GM18526 (cell line): ENCODE measurements around the gene DCHS1.

Source experiments
- POLR2A ChIP-seq: IDR thresholded peaks from 3 replicates; pipeline ENCODE4 v1.6.1; 2011; ENCODE audit not compliant: insufficient read length; ENCODE audit errors: extremely low read depth

DCHS1 gene

DNA sequence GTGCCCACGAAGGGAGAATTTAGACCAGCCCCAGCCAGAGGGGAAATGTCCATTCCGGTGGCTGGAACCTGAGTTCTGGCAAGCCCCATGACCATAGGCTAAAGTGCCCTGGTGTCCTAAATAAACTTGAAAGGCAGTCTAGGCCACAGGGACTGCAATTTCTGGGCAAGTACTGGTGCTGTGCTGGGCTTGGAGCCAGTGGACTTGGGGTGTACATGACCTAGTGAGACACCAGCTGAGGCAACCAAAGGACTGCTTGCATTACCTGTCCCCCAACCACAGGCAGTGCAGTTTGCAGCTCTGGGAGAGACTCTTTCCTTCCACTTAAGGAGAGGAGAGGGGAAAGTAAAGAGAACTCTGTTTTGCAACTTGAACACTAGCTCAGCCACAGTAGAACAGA is 75.9 kb downstream of the DCHS1 start:
- no peak for TF ChIP-seq POLR2A

DNA sequence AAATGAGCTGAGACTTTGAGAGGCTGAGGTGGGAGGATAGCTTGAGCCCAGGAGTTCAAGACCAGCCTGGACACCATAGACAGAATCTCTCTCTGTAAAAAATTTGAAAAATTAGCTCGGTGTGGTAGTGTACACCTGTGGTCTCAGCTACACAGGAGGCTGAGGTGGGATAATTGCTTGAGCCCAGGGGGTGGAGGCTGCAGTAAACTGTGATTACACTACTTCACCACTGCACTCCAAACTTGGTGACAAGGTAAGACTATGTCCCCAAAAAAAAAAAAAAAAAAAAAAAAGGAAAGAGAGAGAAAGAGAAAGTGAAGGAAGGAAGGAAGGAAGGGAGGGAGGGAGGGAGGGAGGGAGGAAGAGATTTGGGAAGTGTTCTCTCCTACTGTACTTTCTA is 77.5 kb downstream of the DCHS1 start:
- no peak for TF ChIP-seq POLR2A

DNA sequence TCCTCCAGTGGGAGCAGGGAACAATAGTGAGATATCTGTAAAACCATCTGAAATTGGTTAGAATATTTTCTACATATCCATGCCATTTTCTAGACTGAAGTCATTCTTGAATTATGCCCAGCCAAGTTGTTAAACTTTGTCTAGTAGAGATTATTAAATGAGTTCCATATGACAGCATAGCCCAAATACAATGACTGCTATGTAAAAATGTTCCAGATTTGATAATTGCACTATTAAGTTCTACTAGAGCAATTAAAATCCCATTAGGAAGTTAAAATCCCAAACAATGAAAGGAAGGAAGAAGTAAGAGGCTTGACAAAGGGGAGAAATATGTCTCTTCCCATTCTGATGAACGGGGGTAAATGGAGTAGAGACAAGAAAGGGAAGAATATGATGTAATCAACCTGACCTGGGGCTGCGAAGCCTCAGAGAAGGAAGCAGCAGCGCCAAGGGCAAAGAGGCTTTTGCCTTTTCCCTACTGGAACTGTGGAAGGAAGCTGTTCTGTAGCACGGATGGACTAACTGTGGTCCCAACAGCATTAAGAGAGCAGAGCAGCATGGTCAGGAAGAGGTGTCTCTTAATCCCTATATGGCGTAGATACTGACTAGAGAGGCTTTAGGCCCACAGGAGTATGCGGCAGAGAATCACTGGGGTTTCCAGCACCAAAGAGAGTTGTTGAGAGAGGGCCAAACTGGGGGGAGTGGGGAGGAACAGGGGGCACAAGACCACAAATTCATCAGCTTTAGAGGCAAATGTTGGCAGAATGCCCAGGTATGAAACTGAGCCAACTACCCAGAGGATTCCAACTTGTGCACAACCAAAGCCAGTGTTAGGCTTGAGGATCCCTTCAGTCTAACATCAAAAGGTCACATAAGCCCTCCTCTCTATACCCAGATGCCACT is 78.9 kb downstream of the DCHS1 start:
- TF ChIP-seq POLR2A, result no peak

DNA sequence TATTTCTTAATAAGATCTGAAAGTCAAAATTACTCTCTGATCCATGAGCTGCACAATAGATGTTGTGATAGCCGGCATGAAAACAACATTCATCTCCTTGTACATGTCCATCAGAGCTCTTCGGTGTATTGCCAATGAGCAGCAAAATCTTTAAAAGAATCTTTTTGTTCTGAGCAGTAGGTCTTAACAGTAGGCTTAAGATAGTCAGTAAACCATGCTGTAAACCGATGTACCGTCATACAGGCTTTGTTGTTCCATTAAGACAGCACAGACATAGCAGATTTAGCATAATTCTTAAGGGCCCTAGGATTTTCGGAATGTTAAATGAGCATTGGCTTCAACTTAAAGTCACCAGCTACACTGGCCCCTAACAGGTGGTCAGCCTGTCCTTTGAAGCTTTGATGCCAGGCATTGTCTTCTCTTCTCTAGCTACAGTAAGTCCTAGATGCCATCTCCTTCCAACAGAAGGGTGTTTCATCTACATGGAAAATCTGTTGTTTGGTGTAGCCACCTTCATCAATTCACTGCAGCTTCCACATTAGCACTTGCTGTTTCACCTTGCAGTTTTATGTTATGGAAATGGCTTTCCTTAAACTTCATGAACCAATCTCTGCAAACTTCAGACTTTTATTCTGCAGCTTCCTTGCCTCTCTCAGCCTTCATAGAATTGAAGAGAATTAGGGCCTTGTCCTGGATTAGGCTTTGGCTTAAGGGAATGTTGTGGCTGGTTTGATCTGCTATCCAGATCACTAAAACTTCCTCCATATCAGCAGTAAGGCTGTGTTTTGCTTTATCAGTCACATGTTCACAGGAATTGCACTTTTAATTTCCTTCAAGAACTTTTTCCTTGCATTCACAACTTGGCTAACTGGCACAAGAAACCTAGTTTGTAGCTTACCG is 80.5 kb downstream of the DCHS1 start:
- TF ChIP-seq POLR2A, result no peak

DNA sequence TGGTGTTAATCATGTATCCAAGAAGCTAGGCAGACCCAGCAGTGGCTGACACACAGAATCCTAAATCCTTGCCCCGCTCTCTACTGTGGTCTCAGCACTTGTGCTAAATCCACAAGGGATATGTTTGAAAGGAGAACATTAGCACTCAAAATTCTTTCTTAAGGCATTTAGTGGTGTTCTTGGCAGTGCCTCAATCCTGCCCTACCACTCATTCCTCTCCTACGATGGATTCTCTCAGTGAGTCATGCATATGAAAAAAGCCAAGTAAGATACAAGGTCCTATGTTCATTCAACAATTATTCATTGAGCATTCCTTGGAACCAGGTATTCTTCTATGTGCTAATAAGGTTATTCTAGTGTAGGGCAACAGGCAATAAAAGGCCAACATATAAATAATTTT is 83.4 kb downstream of the DCHS1 start:
- no peak for TF ChIP-seq POLR2A

DNA sequence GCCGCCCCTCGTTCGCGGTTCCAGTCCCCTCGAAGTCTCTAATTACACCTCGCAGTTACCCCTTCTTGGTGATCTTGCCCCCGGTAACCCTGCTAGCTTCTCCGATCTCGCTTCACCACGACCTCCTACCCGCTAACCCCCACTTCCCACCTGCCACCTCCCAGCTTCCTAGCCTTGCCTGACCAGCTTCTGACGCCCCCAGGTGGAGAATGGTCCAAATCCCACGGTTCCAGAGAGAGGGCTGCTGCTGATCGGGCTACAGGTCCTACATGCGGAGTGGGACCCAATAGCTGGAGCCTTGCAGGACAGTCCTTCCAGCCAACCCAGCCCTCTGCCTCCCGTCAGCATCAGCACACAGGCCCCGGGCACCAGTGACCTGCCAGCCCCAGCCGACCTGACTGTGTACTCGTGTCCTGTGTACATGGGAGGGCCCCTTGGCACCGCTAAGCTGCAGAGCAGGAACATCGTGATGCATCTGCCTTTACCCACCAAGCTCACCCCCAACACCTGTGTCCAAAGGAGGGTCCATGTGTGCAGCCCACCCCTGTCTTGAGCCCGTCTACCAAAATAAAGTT is 84.1 kb downstream of the DCHS1 start:
- no peak for TF ChIP-seq POLR2A
